ENCODE data around the gene NUP107.
"Not testable (repeated sequence)": the region's sequence is repeated elsewhere in the genome, so short reads cannot be mapped to it uniquely, and the experiment has no call there.

The NUP107 gene

DNA sequence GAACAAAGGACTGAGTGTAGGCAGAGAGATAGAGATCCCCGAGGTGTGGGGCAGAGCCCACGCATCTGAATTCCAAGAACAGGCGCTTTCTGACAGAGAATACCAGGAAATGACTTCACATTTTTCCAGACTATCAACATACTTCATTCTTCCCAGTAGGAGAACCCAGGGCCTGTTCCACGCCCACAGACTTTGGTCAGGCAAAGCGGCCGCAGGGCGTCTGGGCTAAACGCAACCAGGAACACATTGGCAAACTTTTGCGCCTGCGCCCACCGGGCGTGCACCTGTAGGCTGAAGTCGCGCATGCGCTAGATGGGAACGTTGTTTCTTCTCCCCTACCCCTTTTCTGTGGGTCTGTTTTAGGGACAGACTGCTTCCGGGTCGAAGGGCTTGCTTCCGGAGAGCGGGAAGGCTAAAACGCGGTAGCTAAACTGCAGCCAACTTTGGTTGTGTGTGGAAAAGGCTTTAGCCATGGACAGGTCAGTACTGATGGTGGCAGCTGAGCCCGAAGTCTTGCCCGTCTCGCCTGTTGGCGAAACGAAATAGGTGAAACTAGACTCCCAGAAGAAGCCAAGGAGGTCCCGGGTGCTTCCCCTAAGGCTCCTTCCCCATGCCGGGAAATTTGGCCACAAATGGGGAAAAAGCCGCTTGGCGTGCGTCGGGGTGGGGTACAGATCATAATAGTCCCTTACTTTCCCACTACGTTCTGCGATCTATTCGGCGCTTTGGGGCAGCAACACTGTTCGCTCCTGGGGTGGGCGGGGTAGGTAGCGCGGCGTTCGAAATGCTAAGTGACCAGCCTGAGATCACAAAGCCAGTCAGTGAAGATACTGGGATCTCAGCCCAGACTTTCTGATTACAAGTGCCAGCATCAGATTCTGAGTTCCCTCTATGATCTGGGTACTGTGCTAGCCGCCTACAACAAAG lies at the start of gene NUP107:
NUP107 (plus strand) TSS at position 384 of the 927 bp plus-strand sequence; CDS start at position 472, 88 bp downstream.
- peak; percentile 91 for DNase-seq (ENCODE audit: low read depth)

DNA sequence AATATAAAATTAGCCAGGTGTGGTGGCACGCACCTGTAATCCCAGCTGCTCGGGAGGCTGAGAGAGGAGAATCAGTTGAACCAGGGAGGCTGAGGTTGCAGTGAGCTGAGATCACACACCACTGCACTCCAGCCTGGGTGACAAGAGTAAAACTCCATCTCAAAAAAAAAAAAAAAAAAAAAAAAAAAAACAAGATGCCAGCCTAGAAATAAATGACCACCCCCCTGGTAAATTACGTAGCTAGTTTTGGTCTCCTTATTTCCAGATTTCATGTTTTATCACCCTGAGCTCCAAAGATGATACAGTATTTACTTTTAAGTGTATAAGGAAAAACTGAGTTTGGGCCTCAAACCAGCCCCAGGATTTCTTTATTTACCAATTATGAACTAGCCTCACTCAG lies 49.3 kb upstream of the NUP107 start:
- not testable (repeated sequence) for DNase-seq (ENCODE audit: low read depth)

GRCh38 chr12:68638171-68638570 lies 48.6 kb upstream of the NUP107 start:
- DNase-seq (ENCODE audit: low read depth), result no peak

DNA sequence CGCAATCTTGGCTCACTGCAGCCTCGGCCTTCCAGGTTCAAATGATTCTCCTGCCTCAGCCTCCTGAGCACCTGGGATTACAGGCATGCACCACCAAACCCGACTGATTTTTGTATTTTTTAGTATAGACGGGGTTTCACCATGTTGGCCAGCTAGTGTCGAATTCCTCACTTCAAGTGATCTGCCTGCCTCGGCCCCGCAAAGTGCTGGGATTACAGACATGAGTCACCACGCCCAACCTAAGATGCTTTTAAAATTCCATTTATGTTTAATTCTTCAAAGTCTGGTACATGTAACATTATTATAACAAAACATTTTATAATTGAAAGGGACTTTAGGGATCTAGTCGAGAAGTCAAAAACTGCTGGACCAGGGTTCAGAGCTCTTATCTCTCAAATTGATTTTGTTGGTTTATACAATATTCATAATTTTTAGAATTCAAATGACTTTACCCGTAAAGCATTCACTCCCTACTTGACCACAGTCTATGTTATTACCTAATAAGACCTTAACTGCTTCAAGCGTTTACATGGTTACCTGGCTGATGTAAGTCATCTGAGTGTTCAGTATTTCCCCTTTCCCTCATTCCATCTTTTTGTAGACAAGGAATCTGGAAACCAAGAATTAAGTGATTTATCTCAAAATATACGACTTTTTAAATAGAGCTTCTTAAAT lies 47.9 kb upstream of the NUP107 start:
- DNase-seq (ENCODE audit: low read depth), result no peak

DNA sequence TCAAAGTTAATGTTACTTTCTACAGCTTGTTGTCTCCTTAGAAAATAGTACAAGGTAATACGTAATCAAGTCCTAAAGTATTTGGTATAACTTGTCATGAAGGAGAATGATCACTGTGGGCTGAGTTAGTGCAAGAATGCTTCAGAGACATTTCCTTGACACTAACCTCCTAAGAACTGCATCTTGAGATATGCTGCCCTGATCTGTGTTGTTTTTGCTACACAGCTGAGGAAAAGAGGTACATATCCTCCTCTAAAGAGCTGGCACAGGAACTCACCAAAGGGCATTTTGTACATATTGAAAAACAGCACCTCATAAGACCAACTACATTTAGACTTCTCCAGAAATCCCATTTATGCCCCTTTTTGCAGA lies 47.4 kb upstream of the NUP107 start:
- DNase-seq (ENCODE audit: low read depth), result no peak

DNA sequence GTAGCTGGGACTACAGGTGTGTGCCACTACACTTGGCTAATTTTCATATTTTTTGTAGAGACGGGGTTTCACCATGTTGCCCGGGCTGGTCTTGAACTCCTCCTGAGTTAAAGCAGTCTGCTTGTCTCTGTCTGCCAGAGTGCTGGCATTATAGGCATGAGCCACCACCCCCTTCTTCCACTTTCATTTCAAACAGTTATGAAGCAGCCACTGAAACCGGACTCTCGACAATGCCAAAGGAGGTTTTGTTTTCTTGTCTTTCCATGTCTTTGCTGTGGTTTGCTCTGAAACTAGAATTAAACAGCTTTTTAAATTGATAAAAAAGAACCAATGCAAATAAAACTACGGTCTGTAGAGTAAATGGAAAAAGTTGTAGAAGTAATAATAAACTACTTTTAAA lies 45.6 kb upstream of the NUP107 start:
- DNase-seq (ENCODE audit: low read depth), result no peak

GRCh38 chr12:68646484-68646883 lies 40.3 kb upstream of the NUP107 start:
- DNase-seq (ENCODE audit: low read depth), result no peak

DNA sequence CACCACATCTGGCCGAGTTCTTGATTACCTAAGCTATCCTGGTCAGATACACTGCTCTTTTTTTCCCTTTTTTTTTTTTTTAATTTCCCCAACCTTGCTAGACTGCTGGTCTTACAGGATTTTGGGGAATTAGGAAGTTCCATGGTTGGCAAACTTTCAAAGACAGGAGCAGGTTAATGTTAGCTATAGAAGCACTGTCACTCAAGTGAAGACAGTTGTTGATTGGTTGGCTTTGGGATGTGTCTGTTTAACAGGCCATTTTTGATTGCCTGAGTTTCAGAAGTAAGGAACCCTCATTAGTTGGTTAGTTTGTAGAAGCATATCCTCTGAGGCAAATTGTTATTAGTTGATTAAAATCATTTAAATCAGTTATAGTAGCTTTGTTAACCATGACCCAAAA lies 39.3 kb upstream of the NUP107 start:
- no peak for DNase-seq (ENCODE audit: low read depth)

DNA sequence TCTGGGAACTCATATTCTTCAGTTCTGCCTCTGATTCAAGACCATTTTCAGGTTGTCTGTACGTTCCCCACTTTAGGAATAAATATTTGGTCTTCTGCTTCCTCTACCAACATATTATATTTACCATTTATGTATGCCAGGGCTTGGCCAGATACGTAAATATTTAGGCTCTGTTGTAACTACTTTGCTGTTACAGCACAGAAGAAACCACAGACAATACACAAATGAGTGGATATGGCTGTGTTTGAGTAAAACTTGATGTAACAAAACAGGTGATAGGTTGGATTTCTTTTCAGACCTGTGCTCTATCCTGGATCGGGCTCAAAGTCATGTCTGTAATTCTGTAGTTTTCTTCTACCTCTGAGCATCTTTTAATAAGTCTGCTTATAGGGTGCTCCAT lies 38.6 kb upstream of the NUP107 start:
- DNase-seq (ENCODE audit: low read depth), result no peak

GRCh38 chr12:68665016-68665569 lies 21.7 kb upstream of the NUP107 start:
- DNase-seq (ENCODE audit: low read depth), result no peak

GRCh38 chr12:68667291-68667690 lies 19.5 kb upstream of the NUP107 start:
- no peak for DNase-seq (ENCODE audit: low read depth)

GRCh38 chr12:68667896-68668295 lies 18.9 kb upstream of the NUP107 start:
- DNase-seq (ENCODE audit: low read depth), result no peak

DNA sequence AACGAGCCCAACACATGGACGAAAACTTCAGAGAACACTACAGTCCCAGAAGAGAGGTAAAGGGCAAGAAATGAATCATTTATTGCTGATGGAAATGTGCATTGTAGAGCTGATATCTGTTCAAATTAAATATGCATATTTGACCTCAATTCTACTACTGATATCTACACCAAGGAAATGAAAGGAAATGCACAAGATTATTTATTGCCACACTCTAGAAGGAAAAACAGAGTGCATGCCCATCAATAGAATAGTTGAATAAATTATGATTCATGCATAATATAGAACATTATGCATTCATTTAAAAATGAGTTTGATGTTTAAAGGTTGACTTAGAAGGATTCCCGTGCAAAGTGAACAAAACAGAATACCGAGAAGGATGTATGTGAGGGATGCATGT lies 15.6 kb upstream of the NUP107 start:
- DNase-seq (ENCODE audit: low read depth), result no peak

- no peak for DNase-seq (ENCODE audit: low read depth)
Observed at GRCh38 chr12:68673788-68674187, 13.0 kb upstream of the NUP107 start.

- no peak for DNase-seq (ENCODE audit: low read depth)
Observed at GRCh38 chr12:68674376-68674775, 12.4 kb upstream of the NUP107 start.

- DNase-seq (ENCODE audit: low read depth), result peak; percentile 25
Observed at GRCh38 chr12:68675101-68675842, 11.5 kb upstream of the NUP107 start.

GRCh38 chr12:68676854-68677253 lies 9.9 kb upstream of the NUP107 start:
- not testable (repeated sequence) for DNase-seq (ENCODE audit: low read depth)

DNA sequence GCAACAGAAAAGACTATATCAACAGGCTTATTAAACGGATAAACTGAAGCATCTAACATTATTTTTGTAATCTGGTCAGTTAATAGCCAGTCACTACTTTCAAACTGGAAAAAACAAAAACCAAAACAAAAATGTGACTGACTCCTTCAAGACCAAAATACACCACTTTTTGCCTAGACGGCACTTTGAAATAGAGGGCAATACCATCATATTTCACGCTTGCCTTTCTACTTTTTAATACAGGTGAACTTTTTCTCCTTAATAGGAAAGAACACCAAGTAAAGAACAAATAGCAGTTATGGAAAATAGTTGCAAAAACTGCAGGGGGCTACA lies 550 bp upstream of the NUP107 start:
- DNase-seq (ENCODE audit: low read depth), result no peak

DNA sequence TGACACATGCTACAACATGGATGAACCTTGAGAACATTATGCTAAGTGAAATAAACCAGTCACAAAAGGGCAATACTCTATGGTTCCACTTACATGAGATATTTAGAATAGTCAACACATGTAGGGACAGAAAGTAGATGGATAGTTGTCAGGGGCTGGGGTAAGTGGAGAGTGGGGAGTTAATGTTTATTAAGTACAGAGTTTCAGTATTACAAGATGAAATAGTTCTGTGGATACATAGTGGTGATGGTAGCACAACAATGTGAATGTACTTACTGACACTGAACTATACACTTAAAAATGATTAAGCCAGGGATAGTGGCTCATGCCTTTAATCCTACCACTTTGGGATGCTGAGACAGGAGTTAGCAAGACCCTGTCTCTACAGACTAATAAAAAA lies 8.7 kb downstream of the NUP107 start:
- DNase-seq (ENCODE audit: low read depth), result no peak

- no peak for DNase-seq (ENCODE audit: low read depth)
Observed at GRCh38 chr12:68699486-68699885, 12.7 kb downstream of the NUP107 start.

DNA sequence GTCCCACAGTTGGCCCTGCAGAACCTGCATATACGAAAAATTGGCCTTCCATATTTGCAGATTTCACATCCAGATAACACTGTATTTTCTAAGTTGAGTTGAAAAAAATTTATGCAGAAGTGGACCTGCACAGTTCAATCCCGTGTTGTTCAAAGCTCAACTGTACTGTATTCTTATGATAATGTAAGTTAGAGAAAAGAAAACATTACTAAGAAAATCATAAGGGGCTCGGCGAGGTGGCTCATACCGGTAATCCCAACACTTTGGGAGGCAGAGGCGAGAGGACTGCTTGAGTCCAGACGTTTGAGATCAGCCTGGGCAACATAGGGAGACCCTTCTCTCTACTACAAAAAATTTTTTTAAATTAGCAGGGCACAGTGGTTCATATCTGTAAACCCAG lies 41.0 kb downstream of the NUP107 start:
- no peak for DNase-seq (ENCODE audit: low read depth)

DNA sequence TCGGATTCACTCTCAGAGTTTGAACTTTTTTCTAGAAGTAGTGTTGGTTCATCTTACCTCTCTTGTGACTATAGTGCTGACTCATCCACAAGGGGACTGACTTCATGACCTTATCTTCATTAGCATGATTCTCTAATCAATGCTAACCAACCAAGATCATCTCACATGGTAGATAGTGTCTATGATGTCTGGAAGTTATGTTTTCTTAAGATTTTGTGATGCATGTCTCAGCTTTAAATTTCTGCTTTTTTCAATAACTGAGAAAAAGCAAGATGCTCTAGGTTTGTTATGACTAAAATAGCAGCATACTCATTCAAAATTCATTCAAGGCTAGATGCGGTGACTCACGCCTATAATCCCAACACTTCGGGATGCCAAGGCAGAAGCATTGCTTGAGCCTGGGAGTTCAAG lies 46.9 kb downstream of the NUP107 start:
- DNase-seq (ENCODE audit: low read depth), result peak; percentile 37

DNA sequence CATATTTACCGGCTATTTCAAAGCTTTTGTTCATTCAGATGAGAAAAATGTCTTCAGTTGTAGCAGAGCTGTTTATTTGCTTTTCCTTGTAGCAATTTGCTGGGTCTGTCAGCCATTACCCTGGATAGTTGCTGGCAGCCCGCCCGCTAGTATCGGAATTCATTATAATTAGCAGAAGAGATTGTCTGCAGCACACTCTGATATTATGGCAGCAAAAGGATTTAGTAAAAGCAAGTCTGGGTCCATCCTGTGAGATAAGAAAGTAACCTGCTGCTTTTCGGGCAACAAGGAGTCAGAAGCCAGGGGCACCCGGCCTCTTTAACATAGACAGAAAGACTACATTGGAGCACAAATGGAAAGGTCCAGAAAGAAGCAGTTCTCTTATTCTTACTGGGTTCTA lies 53.1 kb downstream of the NUP107 start:
- DNase-seq (ENCODE audit: low read depth), result no peak
